GM19463 (cell line): ENCODE results near the gene DOCK2.
A peak's percentile ranks its signal among the peaks of the same experiment; 100 is the strongest.
"Not testable (repeated sequence)": the region's sequence is repeated elsewhere in the genome, so short reads cannot be mapped to it uniquely, and the experiment has no call there.

Source experiments
- ATAC-seq: cut with Tn5 transposase; IDR thresholded peaks from one replicate; pipeline ENCODE4 v1.9.1; 2021; ENCODE audit warnings: mild to moderate bottlenecking, moderate library complexity; ENCODE audit not compliant: unreplicated experiment

DOCK2 gene

DNA sequence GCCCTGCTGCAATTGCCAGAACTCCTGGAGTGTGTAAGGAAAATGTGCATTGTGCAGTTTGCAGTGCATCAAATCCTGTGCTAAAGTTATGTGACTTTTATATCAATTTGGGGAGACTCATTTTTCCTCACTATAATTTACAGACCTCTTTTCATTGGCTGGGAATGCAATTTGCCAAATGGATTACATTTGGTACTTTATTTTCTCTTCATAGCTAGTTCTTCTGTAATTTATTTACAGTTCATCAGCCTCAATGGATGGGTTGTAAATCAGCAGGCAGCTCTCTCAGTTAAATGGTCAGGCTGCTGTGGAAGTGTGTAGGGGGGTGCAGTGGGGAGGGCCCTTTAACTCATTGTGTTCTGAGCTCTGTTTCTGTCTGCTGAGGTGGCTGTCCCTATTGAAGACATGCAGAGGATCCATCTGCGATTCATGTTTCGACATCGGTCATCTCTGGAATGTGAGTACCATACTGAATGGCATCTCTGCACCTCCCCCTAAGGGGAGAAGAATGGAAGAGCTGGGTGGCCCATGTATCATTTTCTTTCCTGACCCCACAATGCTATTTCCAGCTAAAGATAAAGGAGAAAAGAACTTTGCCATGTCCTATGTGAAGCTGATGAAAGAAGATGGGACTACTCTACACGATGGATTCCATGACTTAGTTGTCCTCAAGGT, 74.6 kb downstream of the DOCK2 start:
- ATAC-seq = no peak

GRCh38 chr5:169712428-169712827, 75.4 kb downstream of the DOCK2 start:
- ATAC-seq = no peak

DNA sequence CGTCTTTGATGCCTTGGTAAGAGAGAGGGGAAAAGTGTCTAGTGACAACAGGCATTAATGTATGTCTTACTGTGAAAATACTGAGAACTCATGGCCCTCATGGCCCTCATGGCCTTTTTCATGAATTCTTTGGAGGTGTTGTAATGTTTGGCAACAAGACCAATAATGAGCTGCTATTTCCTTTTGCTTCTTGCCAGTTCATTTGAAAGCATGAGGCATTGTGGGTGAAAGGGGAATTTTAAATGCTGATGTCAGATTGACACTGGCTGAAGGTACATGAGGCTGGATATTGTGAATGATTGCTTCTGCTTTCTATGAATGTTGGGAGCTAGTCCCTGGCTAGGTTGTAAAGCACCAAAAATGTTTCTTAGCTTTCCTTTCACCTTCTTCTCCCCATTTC, 79.2 kb downstream of the DOCK2 start:
- ATAC-seq = no peak

GRCh38 chr5:169717288-169717687, 80.2 kb downstream of the DOCK2 start:
- no peak for ATAC-seq

GRCh38 chr5:169719360-169720314, 82.6 kb downstream of the DOCK2 start:
- ATAC-seq = peak; percentile 90

GRCh38 chr5:169721771-169722170, 84.7 kb downstream of the DOCK2 start:
- ATAC-seq = no peak

- ATAC-seq = no peak
Observed at GRCh38 chr5:169723103-169723831, 86.2 kb downstream of the DOCK2 start.

GRCh38 chr5:169724303-169725087, 87.4 kb downstream of the DOCK2 start:
- no peak for ATAC-seq

- ATAC-seq = not testable (repeated sequence)
Observed at GRCh38 chr5:169725665-169726064, 88.6 kb downstream of the DOCK2 start.

GRCh38 chr5:169728418-169728817, 91.3 kb downstream of the DOCK2 start:
- no peak for ATAC-seq

GRCh38 chr5:169731221-169731620, 94.1 kb downstream of the DOCK2 start:
- ATAC-seq = no peak

- no peak for ATAC-seq
Observed at GRCh38 chr5:169732841-169733240, 95.8 kb downstream of the DOCK2 start.

GRCh38 chr5:169735913-169736312, 98.8 kb downstream of the DOCK2 start:
- ATAC-seq = no peak

GRCh38 chr5:169736653-169737052, 99.6 kb downstream of the DOCK2 start:
- ATAC-seq = no peak

- no peak for ATAC-seq
Observed at GRCh38 chr5:169740435-169740834, 103.4 kb downstream of the DOCK2 start.

DNA sequence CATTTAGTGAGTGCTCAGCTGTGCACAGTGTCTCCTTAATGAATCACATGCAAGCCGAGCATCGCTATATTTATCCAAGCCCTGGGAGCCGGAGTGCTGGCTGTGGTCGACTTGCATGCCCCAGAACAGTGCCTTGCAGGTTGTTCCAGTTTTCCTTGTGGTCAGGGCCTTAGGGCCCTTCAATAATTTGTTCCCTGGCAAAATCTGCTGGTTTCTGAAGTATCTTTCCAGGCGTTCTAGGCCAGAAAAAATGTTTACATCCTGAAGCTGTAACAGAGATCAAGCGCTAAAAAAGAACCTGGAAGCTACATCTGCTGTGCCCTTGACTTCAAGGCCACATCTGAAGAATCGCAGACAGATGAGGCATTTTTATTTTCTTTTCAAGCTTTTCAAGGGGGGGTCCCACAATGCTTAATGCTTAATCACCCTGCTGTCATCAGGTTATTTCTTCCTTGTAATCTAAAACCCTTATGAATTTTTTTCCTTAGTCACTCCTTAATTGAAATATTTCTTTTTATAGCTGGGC, 105.8 kb downstream of the DOCK2 start:
- no peak for ATAC-seq

GRCh38 chr5:169744336-169744735, 107.3 kb downstream of the DOCK2 start:
- ATAC-seq = no peak

DNA sequence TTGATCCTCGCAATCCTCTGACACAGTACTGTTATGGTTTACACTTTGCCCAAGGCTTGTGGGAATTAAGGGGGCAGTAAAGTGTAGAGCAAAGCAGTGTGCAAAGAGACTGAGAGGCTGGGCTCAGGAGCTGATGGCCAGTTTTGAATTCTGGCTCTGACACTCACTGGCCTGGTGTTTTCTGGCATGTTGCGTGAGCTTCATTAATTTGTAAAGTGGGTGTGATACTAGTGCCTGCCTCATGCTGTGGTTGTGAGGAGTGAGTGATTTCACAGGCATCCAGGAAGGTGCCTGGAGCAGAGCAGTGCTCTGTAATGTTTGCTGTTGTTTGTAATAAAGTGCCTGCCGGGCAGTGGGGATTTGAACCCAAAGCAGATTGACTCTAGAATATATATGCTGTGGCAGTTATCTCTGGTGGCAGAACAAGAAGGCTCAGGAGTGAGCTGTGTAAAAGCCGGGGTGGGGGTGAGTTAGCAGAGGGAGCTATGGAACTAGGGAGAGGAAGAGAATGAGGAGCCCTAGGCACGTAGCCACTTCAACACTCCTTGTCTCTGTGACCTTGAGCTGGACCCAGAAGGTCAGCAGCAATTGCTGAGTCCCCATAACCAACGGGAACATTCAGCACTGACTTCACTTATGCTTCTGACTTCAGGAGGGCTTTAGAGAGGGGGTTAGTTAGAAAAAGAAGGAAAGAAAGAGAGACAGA, 108.5 kb downstream of the DOCK2 start:
- ATAC-seq = no peak

DNA sequence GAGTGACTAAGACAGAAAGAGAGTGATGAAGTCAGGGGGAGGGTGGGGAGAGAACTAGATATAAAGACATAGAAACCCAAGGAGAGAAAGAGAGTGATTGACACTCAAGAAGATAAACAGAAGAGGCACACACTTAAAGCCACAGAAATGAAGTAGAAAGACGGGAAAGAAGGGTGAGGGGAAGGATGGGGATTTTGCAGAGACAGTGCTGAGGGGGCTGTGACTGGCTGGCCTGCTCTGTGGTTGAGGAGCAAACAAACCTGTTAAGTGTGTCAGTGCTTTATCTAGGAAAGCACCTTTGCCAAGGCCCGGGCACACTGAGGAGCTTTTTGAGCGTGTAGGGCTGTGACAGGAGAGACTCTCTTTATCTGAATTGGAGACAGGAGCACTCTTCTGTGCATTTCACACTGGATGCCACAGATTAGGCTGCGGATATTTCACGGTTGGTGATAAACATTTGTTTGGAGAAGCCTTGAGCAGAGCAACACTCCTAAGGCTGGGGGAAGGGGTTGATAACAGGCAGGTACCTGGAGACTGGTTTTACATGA, 109.1 kb downstream of the DOCK2 start:
- ATAC-seq = peak; percentile 65
